ENCODE results near the gene HMGN3.

- peak; percentile 29 to 71 (median 38) for TF ChIP-seq CTCF (IDR thresholded peaks at IDR 0.05)
- no peak for TF ChIP-seq EP300 (IDR thresholded peaks at IDR 0.05; ENCODE audit: low read depth)
- peak; percentile 69 for TF ChIP-seq POLR2A (IDR thresholded peaks at IDR 0.05)
Observed at GRCh38 chr6:79233611-79234149, 802 bp downstream of the HMGN3 start.
